Limb (tissue), 2 donors: ENCODE results near the gene RPL36A.

ENCODE experiments used
- DNase-seq, 2 donors: peaks; one replicate each; pipeline ENCODE4 v3.0.0-alpha.2; 2016; ENCODE audit errors: extremely low spot score in 2 of 2

RPL36A gene

DNA sequence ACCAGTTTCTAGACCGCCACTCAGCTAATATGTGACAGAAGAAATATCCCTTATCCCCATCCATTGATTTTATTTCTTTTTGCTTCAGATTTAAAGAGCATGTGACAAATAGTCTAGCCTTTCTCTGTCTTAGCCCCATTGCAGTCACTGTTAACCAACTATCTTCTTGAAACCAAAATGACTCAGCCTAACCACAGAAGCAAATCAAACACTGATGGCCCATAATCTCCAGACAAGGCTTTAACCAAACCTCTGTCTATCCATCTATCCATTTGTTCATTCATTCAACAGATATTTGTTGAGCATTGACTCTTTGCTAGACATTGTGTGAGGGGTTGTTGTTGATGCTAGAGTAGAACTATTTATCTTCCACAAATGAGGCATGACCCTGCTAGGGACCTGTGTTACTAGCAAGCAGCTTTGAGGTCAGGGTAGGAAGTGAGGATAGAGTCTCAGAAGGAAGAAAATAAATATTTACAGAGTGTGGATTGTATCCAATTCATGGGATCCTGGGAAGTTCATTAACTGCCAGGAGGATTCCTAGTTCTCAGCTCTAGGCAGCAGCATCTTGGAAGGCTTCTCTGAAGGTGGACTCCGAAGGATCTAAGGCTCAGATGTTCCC lies 39.8 kb downstream of the RPL36A start:
- DNase-seq, result no peak

DNA sequence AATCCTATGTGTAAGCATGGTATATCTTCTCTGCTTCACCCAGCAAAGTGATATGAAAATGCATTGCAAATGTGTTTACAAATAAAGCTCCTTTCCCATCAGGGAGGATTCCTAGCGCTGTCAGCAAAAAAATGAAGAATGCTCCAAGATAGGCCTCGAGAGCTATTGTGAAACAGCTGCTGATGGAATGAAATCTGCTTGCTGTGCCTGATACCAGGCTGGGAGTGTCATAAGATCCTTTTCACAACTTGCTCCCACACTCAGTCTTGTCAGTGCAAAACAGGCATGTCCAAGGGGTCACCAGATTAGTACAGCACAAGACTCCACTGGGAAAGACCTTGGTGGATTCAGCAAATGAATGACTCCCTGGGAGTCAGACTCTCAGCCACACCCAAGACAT lies 51.3 kb downstream of the RPL36A start:
- DNase-seq, result no peak
